Activated T-cell treated with anti-CD3 and anti-CD28 coated beads for 48 hours (primary cell): Measurements from ENCODE around the gene LARP4B.

Experiments
- DNase-seq: peaks from one replicate; pipeline ENCODE4 v3.0.0-alpha.2; 2020; ENCODE audit warnings: low read depth

Gene LARP4B

DNA sequence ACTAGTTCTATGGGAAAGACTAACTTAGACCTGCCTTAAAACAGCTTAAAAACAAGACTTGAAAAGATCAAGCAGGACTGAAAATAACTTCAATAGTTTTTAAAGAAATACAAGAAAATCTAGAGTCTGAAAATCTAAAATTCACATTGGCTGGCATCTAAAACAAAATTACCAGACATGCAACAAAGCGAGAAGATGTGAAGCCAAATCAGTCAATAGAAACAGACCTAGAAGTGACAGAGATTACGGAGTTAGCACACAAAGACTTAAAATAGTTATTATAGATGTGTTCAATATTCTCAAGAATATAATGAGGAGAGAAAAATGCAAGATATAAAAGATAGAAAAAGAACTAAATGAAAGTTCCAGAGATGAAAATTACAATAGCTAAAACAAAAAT, 163.7 kb downstream of the LARP4B start:
- DNase-seq = no peak

DNA sequence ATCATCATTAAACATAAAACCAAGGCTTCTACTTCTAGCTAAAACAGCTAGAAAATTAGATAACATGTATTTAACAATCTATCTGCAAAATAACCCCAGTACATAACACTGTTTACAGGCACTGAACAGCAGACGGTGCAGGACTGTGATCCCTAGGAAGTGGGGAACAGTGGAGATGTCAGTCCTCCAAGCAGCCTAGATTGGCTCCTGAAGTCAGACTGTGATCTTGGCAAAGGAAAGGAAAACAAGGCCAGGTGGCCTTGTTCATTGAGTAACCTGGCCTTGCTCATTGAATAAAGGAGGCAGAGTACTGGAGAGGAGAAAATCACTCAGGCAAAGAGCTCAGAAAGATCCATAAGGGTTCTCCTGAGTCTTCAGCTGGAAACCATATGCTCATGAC, 164.3 kb downstream of the LARP4B start:
- no peak for DNase-seq

DNA sequence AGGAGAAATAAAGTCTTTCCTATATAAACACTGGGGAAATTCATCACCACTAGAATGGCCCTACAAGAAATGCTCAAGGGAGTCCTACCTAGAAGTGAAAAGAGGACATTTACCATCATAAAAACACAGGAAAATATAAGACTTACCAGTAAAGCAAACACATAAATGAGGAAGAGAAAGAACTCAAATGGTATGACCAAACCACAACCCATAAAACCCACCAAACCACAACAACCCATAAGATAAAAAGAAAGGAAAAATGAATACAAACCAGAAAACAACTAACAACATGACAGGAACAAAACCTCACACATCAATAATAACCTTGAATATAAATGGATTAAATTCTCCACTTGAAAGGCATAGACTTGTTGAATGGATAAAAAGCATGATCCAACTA, 170.1 kb downstream of the LARP4B start:
- no peak for DNase-seq

DNA sequence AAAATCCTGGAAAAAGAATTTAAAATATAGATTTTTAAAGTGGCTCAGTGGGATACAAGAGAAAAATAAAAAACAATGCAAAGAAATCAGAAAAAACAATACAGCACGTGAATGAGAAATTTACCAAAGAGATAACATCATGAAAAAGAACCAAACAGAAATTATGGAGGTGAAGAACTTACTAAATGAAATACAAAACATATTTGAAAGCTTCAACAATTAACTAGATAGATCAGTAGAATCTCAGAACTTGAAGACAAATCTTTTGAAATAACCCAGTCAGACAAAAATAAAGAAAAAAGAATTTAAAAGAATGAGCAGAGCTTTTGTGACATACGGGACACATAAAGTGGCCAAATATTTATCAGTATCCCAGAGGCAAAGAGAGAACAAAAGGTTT, 170.9 kb downstream of the LARP4B start:
- DNase-seq = no peak

DNA sequence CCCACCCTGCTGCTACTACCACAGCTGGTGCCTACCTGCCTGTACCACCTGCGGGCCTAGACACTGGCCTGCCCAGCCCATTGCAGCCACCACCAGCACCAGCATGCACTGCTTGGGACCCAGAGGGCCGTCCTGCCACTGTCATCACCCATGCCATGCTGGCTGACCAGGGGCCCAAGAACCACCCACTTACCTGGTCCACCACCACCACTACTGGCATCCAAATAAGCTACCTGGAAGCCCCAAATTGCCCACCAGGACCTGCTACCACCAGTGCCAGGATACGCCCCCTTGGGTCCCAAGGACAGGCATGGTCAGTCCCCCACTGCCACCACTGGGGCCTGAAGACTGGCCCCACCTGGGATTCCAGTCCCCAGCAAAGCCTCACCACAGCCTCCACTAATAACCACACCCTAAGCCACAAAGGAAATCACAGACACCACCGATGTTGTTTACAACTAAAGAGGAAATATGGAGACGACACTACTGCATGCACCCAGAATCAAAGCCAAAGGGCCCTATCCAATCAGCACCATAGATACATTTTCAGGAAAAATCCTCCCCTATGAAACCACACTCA, 171.5 kb downstream of the LARP4B start:
- no peak for DNase-seq
